HepG2 (cell line): Measurements from ENCODE around the gene ITGA6. TPM values are rescaled to one million over a fixed set of nuclear protein-coding genes. Genes with fewer than 3 reads are reported as not detected.

Experiments
- ADNP ChIP-seq: sonication (generic); formaldehyde crosslinking; IDR thresholded peaks from 2 replicates; pipeline ENCODE4 v1.4.0; 2020; ENCODE audit warnings: missing genetic modification reagents
- ATF6 ChIP-seq: sonication (generic); formaldehyde crosslinking; conservative IDR thresholded peaks from 2 replicates; pipeline ENCODE4 v1.4.0; 2020; ENCODE audit warnings: missing genetic modification reagents
- ELF3 ChIP-seq: IDR thresholded peaks from 2 replicates; pipeline ENCODE4 v1.6.1; 2016; ENCODE audit warnings: missing genetic modification reagents, missing compliant biosample characterization
- FIP1L1 ChIP-seq: fragments of 200-400 bp; formaldehyde crosslinking; IDR thresholded peaks from 2 replicates; pipeline ENCODE4 v1.6.1; 2018; ENCODE audit warnings: low read depth, mild to moderate bottlenecking, low read length, moderate library complexity, borderline replicate concordance; ENCODE audit not compliant: insufficient read depth
- FOXJ3 ChIP-seq: sonication (generic); formaldehyde crosslinking; IDR thresholded peaks from 2 replicates; pipeline ENCODE4 v1.4.0; 2020; ENCODE audit warnings: missing genetic modification reagents, mild to moderate bottlenecking, borderline replicate concordance
- FOXP4 ChIP-seq: sonication (generic); formaldehyde crosslinking; IDR thresholded peaks from 2 replicates; pipeline ENCODE4 v1.4.0; 2020; ENCODE audit warnings: missing genetic modification reagents
- HNF1B ChIP-seq: sonication (generic); formaldehyde crosslinking; IDR thresholded peaks from 2 replicates; pipeline ENCODE4 v1.5.1; 2020; ENCODE audit warnings: mild to moderate bottlenecking, moderate library complexity, missing genetic modification reagents
- MBNL3 ChIP-seq: fragments of 250-450 bp; sonication (Bioruptor Pico); conservative IDR thresholded peaks from 2 replicates; pipeline ENCODE4 v1.8.0; 2022; ENCODE audit warnings: mild to moderate bottlenecking, inconsistent platforms
- MYNN ChIP-seq: sonication (generic); formaldehyde crosslinking; IDR thresholded peaks from 2 replicates; pipeline ENCODE4 v1.4.0; 2020; ENCODE audit warnings: mild to moderate bottlenecking, low read depth, missing genetic modification reagents
- NR2F1 ChIP-seq, 2 experiments: fragments of 450-650 bp in 1 of 2; formaldehyde crosslinking in 1 of 2; IDR thresholded peaks; 2 replicates each; pipeline versions ENCODE4 v1.5.0 to v1.6.1; 2016 to 2020; ENCODE audit warnings: mild to moderate bottlenecking in 1 of 2, missing compliant biosample characterization in 1 of 2, missing genetic modification reagents in 1 of 2, moderate library complexity in 1 of 2
- PCBP1 ChIP-seq: fragments of 200-400 bp; formaldehyde crosslinking; IDR thresholded peaks from 2 replicates; pipeline ENCODE4 v1.6.1; 2017; ENCODE audit warnings: mild to moderate bottlenecking, low read depth, low read length, borderline replicate concordance
- RAD21 ChIP-seq: fragments of 450-650 bp; formaldehyde crosslinking; IDR thresholded peaks from 2 replicates; pipeline ENCODE4 v1.5.0; 2020; ENCODE audit warnings: mild to moderate bottlenecking
- RFXAP ChIP-seq: sonication (generic); formaldehyde crosslinking; IDR thresholded peaks from 2 replicates; pipeline ENCODE4 v1.4.0; 2020; ENCODE audit warnings: missing genetic modification reagents, borderline replicate concordance
- TCF12 ChIP-seq, 2 experiments: fragments of 450-650 bp in 1 of 2; sonication (generic) in 1 of 2; formaldehyde crosslinking in 1 of 2; IDR thresholded peaks; 2 replicates each; pipeline versions ENCODE4 v1.6.1 to v1.8.0; 2017 to 2022; ENCODE audit warnings: antibody characterized with exemption in 1 of 2, mild to moderate bottlenecking in 1 of 2, missing genetic modification reagents in 1 of 2, moderate library complexity in 1 of 2
- XBP1 ChIP-seq: sonication (generic); formaldehyde crosslinking; IDR thresholded peaks from 2 replicates; pipeline ENCODE4 v1.5.0; 2020; ENCODE audit warnings: missing genetic modification reagents
- ZBTB44 ChIP-seq: sonication (generic); formaldehyde crosslinking; IDR thresholded peaks from 2 replicates; pipeline ENCODE4 v1.4.0; 2020; ENCODE audit warnings: missing genetic modification reagents
- ZNF264 ChIP-seq: sonication (generic); formaldehyde crosslinking; IDR thresholded peaks from 2 replicates; pipeline ENCODE4 v1.4.0; 2020; ENCODE audit warnings: missing genetic modification reagents
- ZNF292 ChIP-seq: sonication (generic); formaldehyde crosslinking; IDR thresholded peaks from 2 replicates; pipeline ENCODE4 v1.8.1; 2022; ENCODE audit warnings: mild to moderate bottlenecking, low read depth, missing genetic modification reagents, borderline replicate concordance
- ZNF337 ChIP-seq: sonication (generic); formaldehyde crosslinking; IDR thresholded peaks from 2 replicates; pipeline ENCODE4 v1.5.1; 2020; ENCODE audit warnings: missing genetic modification reagents, low read depth, mild to moderate bottlenecking, borderline replicate concordance
- ZNF382 ChIP-seq: sonication (generic); formaldehyde crosslinking; IDR thresholded peaks from 2 replicates; pipeline ENCODE4 v1.5.0; 2020; ENCODE audit warnings: missing genetic modification reagents, mild to moderate bottlenecking, borderline replicate concordance
- ZNF431 ChIP-seq: sonication (generic); formaldehyde crosslinking; IDR thresholded peaks from 2 replicates; pipeline ENCODE4 v1.9.0; 2022; ENCODE audit warnings: missing genetic modification reagents, low read depth, mild to moderate bottlenecking, borderline replicate concordance
- polyA plus RNA-seq, 8 experiments: library from polyadenylated mRNA; depleted of rRNA in 3 of 8; stranded (reverse) in 7 of 8; unstranded in 1 of 8; fragments of >200 nt; fragmentation: Illumina TruSeq in 4 of 8; extraction: Trizol in 4 of 8; gene quantifications; 2 replicates each; pipeline versions ENCODE4 v1.2.1 to v1.2.3, GENCODE V29; 2011 to 2016; ENCODE audit warnings: low read depth in 4 of 8, missing spikeins in 1 of 8, mixed read lengths in 1 of 8; ENCODE audit not compliant: insufficient read depth in 1 of 8
- total RNA-seq, 5 experiments: library from RNA; depleted of rRNA; stranded (reverse); fragments of >200 nt; fragmentation: Illumina TruSeq; extraction: Trizol; gene quantifications; 2 replicates each; pipeline ENCODE4 v1.2.3, GENCODE V29; 2016; ENCODE audit warnings: low read depth in 1 of 5

Gene ITGA6
- total and polyA plus RNA-seq, 2 of the 13 experiments (the other 11 are each of a cell fraction or from before 2014, with no cell fraction given): 24.0 to 92.5 TPM

GRCh38 chr2:172427990-172428831, 825 bp downstream of the ITGA6 start (continued):
- TF ChIP-seq FIP1L1: peak; percentile 41; the same call in 1 of the 2 replicates
- TF ChIP-seq ATF6 (CRISPR knock-in tag): no peak
- no peak for TF ChIP-seq XBP1
- TF ChIP-seq ZNF431 (CRISPR knock-in tag): 0 out of 2 replicates have a peak, but pooled peaks have one; percentile 38
- TF ChIP-seq HNF1B (CRISPR knock-in tag): no peak
- TF ChIP-seq PCBP1: no peak
- TF ChIP-seq ZNF382: no peak
- peak; percentile 74; the same call in 1 of the 2 replicates for TF ChIP-seq RFXAP (CRISPR knock-in tag)
- TF ChIP-seq ADNP: no peak
- TF ChIP-seq ELF3 (CRISPR knock-in tag): no peak
- TF ChIP-seq TCF12 (IDR thresholded peaks at IDR 0.05): no peak
- TF ChIP-seq TCF12 (CRISPR knock-in tag; IDR thresholded peaks at IDR 0.05): no peak
- TF ChIP-seq MBNL3 (CRISPR knock-in tag): no peak
- peak; percentile 75; the same call in 1 of the 2 replicates for TF ChIP-seq ZNF337 (CRISPR knock-in tag)
- TF ChIP-seq FOXJ3 (CRISPR knock-in tag): peak; percentile 68; the same call in 1 of the 2 replicates
- no peak for TF ChIP-seq ZBTB44 (CRISPR knock-in tag)
- no peak for TF ChIP-seq NR2F1 (CRISPR knock-in tag; IDR thresholded peaks at IDR 0.05)
- peak; percentile 55; the same call in 1 of the 2 replicates for TF ChIP-seq ZNF264 (CRISPR knock-in tag)
- TF ChIP-seq FOXP4 (CRISPR knock-in tag): no peak
- TF ChIP-seq RAD21 (CRISPR knock-in tag): no peak
- TF ChIP-seq MYNN (CRISPR knock-in tag): no peak
- 0 out of 2 replicates have a peak, but pooled peaks have one; percentile 19 for TF ChIP-seq ZNF292
